Smooth muscle cell of the brain vasculature (primary cell): ENCODE results near the gene GORASP1.

ENCODE experiments used
- DNase-seq: peaks from one replicate; pipeline ENCODE4 v3.0.0-alpha.2; 2012; ENCODE audit warnings: low read depth, low spot score

The GORASP1 gene

GRCh38 chr3:39102504-39103323, 4.7 kb downstream of the GORASP1 start:
- DNase-seq = no peak

GRCh38 chr3:39101022-39101689, 6.3 kb downstream of the GORASP1 start:
- DNase-seq = no peak

GRCh38 chr3:39100500-39100886, 6.9 kb downstream of the GORASP1 start:
- no peak for DNase-seq

- DNase-seq = no peak
Observed at GRCh38 chr3:39099738-39100499, 7.5 kb downstream of the GORASP1 start.

GRCh38 chr3:39099242-39099641, 8.2 kb downstream of the GORASP1 start:
- DNase-seq = no peak

- no peak for DNase-seq
Observed at GRCh38 chr3:39098473-39099000, 8.9 kb downstream of the GORASP1 start.

GRCh38 chr3:39097716-39098472, 9.5 kb downstream of the GORASP1 start:
- DNase-seq = no peak

GRCh38 chr3:39096775-39097174, 10.7 kb downstream of the GORASP1 start:
- DNase-seq = no peak

GRCh38 chr3:39095778-39096177, 11.6 kb downstream of the GORASP1 start:
- no peak for DNase-seq

- DNase-seq = no peak
Observed at GRCh38 chr3:39094851-39095677, 12.4 kb downstream of the GORASP1 start.

- DNase-seq = no peak
Observed at GRCh38 chr3:39090922-39091321, 16.5 kb downstream of the GORASP1 start.

- DNase-seq = no peak
Observed at GRCh38 chr3:39088889-39089288, 18.5 kb downstream of the GORASP1 start.

- DNase-seq = no peak
Observed at GRCh38 chr3:39088456-39088855, 19.0 kb downstream of the GORASP1 start.

- DNase-seq = no peak
Observed at GRCh38 chr3:39086144-39086543, 21.3 kb downstream of the GORASP1 start.

GRCh38 chr3:39082666-39083313, 24.6 kb downstream of the GORASP1 start:
- DNase-seq = no peak

GRCh38 chr3:39080026-39080425, 27.4 kb downstream of the GORASP1 start:
- DNase-seq = no peak

GRCh38 chr3:39079530-39079929, 27.9 kb downstream of the GORASP1 start:
- DNase-seq = no peak

- no peak for DNase-seq
Observed at GRCh38 chr3:39075910-39076309, 31.5 kb downstream of the GORASP1 start.

- no peak for DNase-seq
Observed at GRCh38 chr3:39068556-39068955, 38.9 kb downstream of the GORASP1 start.

GRCh38 chr3:39067286-39067685, 40.1 kb downstream of the GORASP1 start:
- no peak for DNase-seq
